CD4-positive, alpha-beta T cell treated with Interleukin-12 subunit alpha and Interleukin-12 subunit beta, for 1 hour (primary cell): ENCODE measurements around the gene VSTM5.
"Not testable (repeated sequence)": the region's sequence is repeated elsewhere in the genome, so short reads cannot be mapped to it uniquely, and the experiment has no call there.

Experiments used
- DNase-seq: peaks from one replicate; pipeline ENCODE4 v3.0.0-alpha.2; 2020

The VSTM5 gene

GRCh38 chr11:93850594-93851018 is at the start of gene VSTM5:
TSS of gene VSTM5 (minus strand) at chr11:93850618. CDS start at chr11:93850502, 116 bp downstream.
- DNase-seq = no peak

- peak; percentile 26 for DNase-seq
Observed at GRCh38 chr11:93895106-93895862, 44.9 kb upstream of the VSTM5 start.

GRCh38 chr11:93890391-93891051 is 40.1 kb upstream of the VSTM5 start:
- no peak for DNase-seq

- no peak for DNase-seq
Observed at GRCh38 chr11:93887111-93887510, 36.7 kb upstream of the VSTM5 start.

GRCh38 chr11:93879114-93879513 is 28.7 kb upstream of the VSTM5 start:
- DNase-seq = not testable (repeated sequence)

- no peak for DNase-seq
Observed at GRCh38 chr11:93875637-93876036, 25.2 kb upstream of the VSTM5 start.

- no peak for DNase-seq
Observed at GRCh38 chr11:93871526-93871925, 21.1 kb upstream of the VSTM5 start.

GRCh38 chr11:93870616-93871015 is 20.2 kb upstream of the VSTM5 start:
- no peak for DNase-seq

GRCh38 chr11:93869830-93870229 is 19.4 kb upstream of the VSTM5 start:
- DNase-seq = no peak

- not testable (repeated sequence) for DNase-seq
Observed at GRCh38 chr11:93868404-93868803, 18.0 kb upstream of the VSTM5 start.

GRCh38 chr11:93861808-93862207 is 11.4 kb upstream of the VSTM5 start:
- DNase-seq = no peak

GRCh38 chr11:93858121-93858775 is 7.8 kb upstream of the VSTM5 start:
- DNase-seq = no peak

GRCh38 chr11:93857413-93858120 is 7.1 kb upstream of the VSTM5 start:
- no peak for DNase-seq

GRCh38 chr11:93852242-93852641 is 1.8 kb upstream of the VSTM5 start:
- no peak for DNase-seq

GRCh38 chr11:93849751-93850593 is 446 bp downstream of the VSTM5 start:
- DNase-seq = no peak

GRCh38 chr11:93849201-93849600 is 1.2 kb downstream of the VSTM5 start:
- no peak for DNase-seq

GRCh38 chr11:93846411-93846810 is 4.0 kb downstream of the VSTM5 start:
- DNase-seq = no peak

- DNase-seq = no peak
Observed at GRCh38 chr11:93845181-93846092, 5.0 kb downstream of the VSTM5 start.

GRCh38 chr11:93844568-93844967 is 5.8 kb downstream of the VSTM5 start:
- no peak for DNase-seq

GRCh38 chr11:93843906-93844305 is 6.5 kb downstream of the VSTM5 start:
- no peak for DNase-seq

- DNase-seq = no peak
Observed at GRCh38 chr11:93842461-93842860, 8.0 kb downstream of the VSTM5 start.
